Sigmoid colon (tissue), 7 donors: ENCODE data around the gene ACTN1. TPM values are rescaled to one million over a fixed set of nuclear protein-coding genes. Genes with fewer than 3 reads are reported as not detected.
A peak's percentile ranks its signal among the peaks of the same experiment; 100 is the strongest.

ENCODE experiments used
- DNase-seq: peaks from one replicate; pipeline ENCODE4 v3.0.0-alpha.2; 2019
- H3K27ac ChIP-seq, 4 donors: fragments of 200-600 bp; sonication (generic); one replicate each; pipeline ENCODE4 v1.5.1; 2016 to 2019; ENCODE audit warnings: mild to moderate bottlenecking in 1 of 4
- H3K27me3 ChIP-seq, 3 donors: fragments of 200-600 bp; sonication (generic); one replicate each; pipeline ENCODE4 v1.5.1; 2019; ENCODE audit warnings: mild to moderate bottlenecking in 1 of 3
- H3K36me3 ChIP-seq, 4 donors: fragments of 200-600 bp; sonication (generic); one replicate each; pipeline ENCODE4 v1.5.1; 2016 to 2019
- H3K4me1 ChIP-seq, 4 donors: fragments of 200-600 bp; sonication (generic); one replicate each; pipeline ENCODE4 v1.5.1; 2017 to 2019
- H3K4me3 ChIP-seq, 4 donors: fragments of 200-600 bp; sonication (generic); one replicate each; pipeline ENCODE4 v1.5.1; 2017 to 2019; ENCODE audit warnings: mild to moderate bottlenecking in 2 of 4, moderate library complexity in 1 of 4
- H3K9me3 ChIP-seq, 4 donors: fragments of 200-600 bp in 3 of 4; sonication (generic) in 3 of 4; one replicate each; pipeline versions ENCODE4 v1.5.1 to v1.6.1; 2013 to 2019
- CTCF ChIP-seq, 4 experiments: fragments of 450-650 bp in 3 of 4; fragments of 200-600 bp in 1 of 4; IDR thresholded peaks; one replicate each; pipeline ENCODE4 v1.5.1; 2016 to 2019; ENCODE audit warnings: antibody characterized with exemption in 4 of 4, mild to moderate bottlenecking in 3 of 4, moderate library complexity in 2 of 4
- EP300 ChIP-seq, 4 donors: sonication (generic); formaldehyde crosslinking; IDR thresholded peaks; one replicate each; pipeline ENCODE4 v1.6.1; 2017; ENCODE audit warnings: antibody characterized with exemption in 4 of 4
- POLR2A ChIP-seq, 2 donors: fragments of 450-650 bp; IDR thresholded peaks; one replicate each; pipeline ENCODE4 v1.6.1; 2016; ENCODE audit warnings: antibody characterized with exemption in 2 of 2, mild to moderate bottlenecking in 2 of 2, moderate library complexity in 2 of 2
- POLR2AphosphoS5 ChIP-seq, 4 donors: sonication (generic); formaldehyde crosslinking; IDR thresholded peaks; one replicate each; pipeline ENCODE4 v1.6.1; 2017; ENCODE audit warnings: antibody characterized with exemption in 4 of 4
- WGBS, 2 donors: extraction: QIAGEN DNeasy Blood & Tissue Kit; methylation state at CpG; one replicate each; pipeline ENCODE4 v1.1.7; 2013; 5-methylcytosine and 5-hydroxymethylcytosine counted together
- intact Hi-C: fragments of 100-400 bp; cut with DNase I; formaldehyde crosslinking; loops from one replicate; pipeline ENCODE4 v1.15.1; 2023
- polyA plus RNA-seq, 3 donors: library from polyadenylated mRNA; stranded (reverse); fragments of 200-250 nt; gene quantifications; one replicate each; pipeline ENCODE4 v1.2.3, GENCODE V29; 2013
- total RNA-seq, 4 donors: library from RNA; depleted of rRNA; stranded (reverse); fragments of >200 nt; gene quantifications; one replicate each; pipeline ENCODE4 v1.1.0, GENCODE V29; 2016
- donor health status: healthy with polysubstance abuse.
- donor health status: Bipolar disorder and iron deficiency.
- donor health status: healthy.

Gene ACTN1
- total and polyA plus RNA-seq, 7 donors = 20.1 to 1,069 (median 372) TPM

DNA sequence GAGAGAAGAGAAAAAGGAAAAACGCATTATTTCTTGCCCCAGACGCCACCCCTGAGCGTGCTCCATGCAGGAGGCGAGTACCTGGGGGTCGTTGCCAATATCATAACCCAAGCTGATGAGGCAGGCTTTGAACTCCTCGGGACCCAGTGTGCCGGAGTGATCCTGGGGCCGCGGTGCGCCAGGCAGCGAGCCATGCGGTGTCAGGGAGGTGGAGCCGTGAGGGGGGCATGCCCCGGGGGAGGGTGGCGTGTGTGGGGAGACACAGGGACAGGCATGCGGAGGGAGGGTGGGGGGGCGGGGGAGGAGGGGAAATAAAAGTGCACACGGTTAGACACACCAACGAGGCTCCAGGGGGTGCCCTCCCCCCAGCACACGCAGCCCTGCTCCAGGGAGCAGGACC lies 100.2 kb downstream of the ACTN1 start:
- no peak overlapping the region for H3K4me3 ChIP-seq
- DNase-seq = peak; percentile 82
- TF ChIP-seq EP300 (IDR thresholded peaks at IDR 0.05) (no peak), POLR2AphosphoS5 (IDR thresholded peaks at IDR 0.05) (no peak), POLR2A (IDR thresholded peaks at IDR 0.05) (no peak), CTCF (IDR thresholded peaks at IDR 0.05) (no peak)
- no peaks in the 10 kb centered on the region for H3K9me3 ChIP-seq
- peaks cover 83 to 100% (median 95%) of the 10 kb centered on the region in 4 donors for H3K36me3 ChIP-seq
- 88 to 90% methylated on average over 20 of the region's 20 CpGs for WGBS, 2 donors
- peak overlapping the region; percentile 71 to 100 (median 99) for H3K27ac ChIP-seq
- intact Hi-C loops = no loop called here
- no peaks in the 10 kb centered on the region for H3K27me3 ChIP-seq
- peaks cover 0 to 41% (median 27%) of the 10 kb centered on the region in 4 donors for H3K4me1 ChIP-seq

DNA sequence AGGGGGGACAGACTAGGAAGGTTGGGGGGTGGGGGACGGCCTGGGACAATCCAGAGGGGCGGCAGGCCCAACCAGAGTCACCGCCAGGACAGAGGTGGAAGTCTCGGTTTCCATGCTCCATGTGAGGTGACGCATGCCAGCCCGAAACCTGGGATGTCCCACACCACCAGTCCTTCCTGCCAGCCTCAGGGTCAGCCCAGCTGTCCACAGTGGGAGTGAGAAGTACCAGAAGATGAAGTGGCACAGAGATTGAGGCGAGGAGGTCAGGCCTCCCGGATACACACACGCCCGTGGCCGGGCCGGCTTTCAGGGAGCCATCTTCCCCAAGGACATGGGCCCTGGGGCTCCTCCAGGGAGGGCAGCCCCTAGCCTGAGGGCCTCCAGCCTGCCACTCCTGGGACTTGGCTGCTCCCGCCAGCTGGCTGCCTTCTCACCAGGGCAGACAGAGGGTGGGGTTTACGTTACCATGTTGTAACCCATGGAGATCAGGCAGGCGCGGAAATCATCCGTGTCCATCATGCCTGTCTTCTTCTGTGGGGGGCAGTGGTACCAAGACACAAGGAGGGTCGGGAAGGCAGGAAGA lies 101.0 kb downstream of the ACTN1 start:
- Histone ChIP-seq H3K27me3 (no peaks in the 10 kb centered on the region), H3K4me1 (peaks cover 0 to 39% (median 25%) of the 10 kb centered on the region in 4 donors), H3K27ac (peak overlapping the region; percentile 71 to 100 (median 99)), H3K4me3 (no peak overlapping the region), H3K36me3 (peaks cover 86 to 100% (median 95%) of the 10 kb centered on the region in 4 donors), H3K9me3 (no peaks in the 10 kb centered on the region)
- no peak for TF ChIP-seq POLR2A (IDR thresholded peaks at IDR 0.05)
- no peak for TF ChIP-seq EP300 (IDR thresholded peaks at IDR 0.05)
- TF ChIP-seq POLR2AphosphoS5 (IDR thresholded peaks at IDR 0.05) = no peak
- TF ChIP-seq CTCF (IDR thresholded peaks at IDR 0.05) = no peak
- intact Hi-C loops = no loop called here
- peak; percentile 69 for DNase-seq
- 91 to 95% methylated on average over 18 of the region's 18 CpGs for WGBS, 2 donors

DNA sequence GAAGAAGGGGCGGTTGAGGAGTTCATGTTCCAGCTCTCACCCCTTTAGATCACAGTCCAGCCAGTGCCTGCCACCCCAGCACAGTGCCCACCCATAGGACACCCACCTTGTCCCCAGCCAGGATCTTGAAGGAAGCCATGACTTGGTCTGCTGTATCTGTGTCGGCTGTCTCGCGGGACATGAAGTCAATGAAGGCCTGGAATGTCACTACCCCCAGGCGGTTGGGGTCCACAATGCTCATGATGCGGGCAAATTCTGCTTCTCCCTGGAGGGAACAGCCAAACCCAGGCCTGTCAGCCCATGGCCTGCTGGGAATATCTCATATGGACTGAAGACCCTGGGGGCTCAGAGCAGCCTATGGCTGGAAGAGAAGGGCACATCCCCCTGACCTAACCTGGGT lies 102.1 kb downstream of the ACTN1 start:
- Histone ChIP-seq H3K4me3 (no peak overlapping the region), H3K4me1 (peaks cover 0 to 39% (median 21%) of the 10 kb centered on the region in 4 donors), H3K27ac (peak overlapping the region; percentile 18 to 100 (median 99)), H3K27me3 (no peaks in the 10 kb centered on the region), H3K9me3 (no peaks in the 10 kb centered on the region), H3K36me3 (peaks cover 85 to 100% (median 95%) of the 10 kb centered on the region in 4 donors)
- no peak for DNase-seq
- 96 to 97% methylated on average over 6 of the region's 6 CpGs for WGBS, 2 donors
- intact Hi-C loops = no loop called here
- TF ChIP-seq EP300 (IDR thresholded peaks at IDR 0.05) (no peak), POLR2A (IDR thresholded peaks at IDR 0.05) (no peak), POLR2AphosphoS5 (IDR thresholded peaks at IDR 0.05) (no peak), CTCF (IDR thresholded peaks at IDR 0.05) (no peak)

DNA sequence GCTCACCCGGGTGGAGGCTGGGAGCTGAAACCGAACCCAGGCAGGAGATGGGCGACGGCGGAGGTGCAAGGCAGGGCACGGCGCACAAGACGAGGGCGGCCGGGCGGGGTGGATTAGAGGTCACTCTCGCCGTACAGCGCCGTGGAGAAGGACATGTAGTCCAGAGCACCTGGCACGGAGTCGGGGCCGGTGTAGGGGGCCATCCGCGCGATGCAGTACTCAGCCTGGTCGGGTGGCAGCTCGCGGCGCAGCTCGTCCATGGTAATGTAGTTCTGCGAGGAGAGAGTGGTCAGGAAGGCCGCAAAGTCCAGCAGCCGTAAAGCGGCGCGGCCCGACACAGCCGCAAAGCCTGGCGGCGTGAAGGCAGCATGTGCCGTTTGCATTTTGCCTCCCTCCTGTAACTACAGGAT lies 104.4 kb downstream of the ACTN1 start:
- H3K27ac ChIP-seq = peak overlapping the region; percentile 1 to 100 (median 33)
- no peaks in the 10 kb centered on the region for H3K9me3 ChIP-seq
- peaks cover 63 to 92% (median 81%) of the 10 kb centered on the region in 4 donors for H3K36me3 ChIP-seq
- peak in 2 of 4 donors; percentile 4 to 9 for TF ChIP-seq POLR2AphosphoS5 (IDR thresholded peaks at IDR 0.05)
- no peak for TF ChIP-seq POLR2A (IDR thresholded peaks at IDR 0.05)
- no peak for TF ChIP-seq EP300 (IDR thresholded peaks at IDR 0.05)
- no peak for TF ChIP-seq CTCF (IDR thresholded peaks at IDR 0.05)
- DNase-seq = no peak
- WGBS, 2 donors = 92 to 93% methylated on average over 37 of the region's 37 CpGs
- intact Hi-C loops = no loop called here
- H3K4me3 ChIP-seq = no peak overlapping the region
- no peaks in the 10 kb centered on the region for H3K27me3 ChIP-seq
- peaks cover 0 to 20% (median 9%) of the 10 kb centered on the region in 4 donors for H3K4me1 ChIP-seq
